SU-DHL-6 (cell line): Measurements from ENCODE around the gene TARDBP.

Experiments used
- H2AFZ ChIP-seq: fragments of 200-600 bp; sonication (generic); 2 replicates; pipeline ENCODE4 v1.6.1; 2014; ENCODE audit warnings: low read depth, mild to moderate bottlenecking, moderate library complexity, mixed read lengths, antibody characterized with exemption, low read length; ENCODE audit not compliant: severe bottlenecking
- H3F3A ChIP-seq: fragments of 200-600 bp; shearing (Covaris generic); 2 replicates; pipeline ENCODE4 v1.6.0; 2016; ENCODE audit warnings: antibody characterized with exemption, mild to moderate bottlenecking; ENCODE audit not compliant: insufficient read depth
- H3K27ac ChIP-seq: fragments of 200-600 bp; sonication (generic); 2 replicates; pipeline ENCODE4 v1.5.1; 2016; ENCODE audit warnings: low read depth, mild to moderate bottlenecking, low read length, moderate library complexity, mixed read lengths
- H3K27me3 ChIP-seq: fragments of 200-600 bp; sonication (generic), shearing (Covaris generic); 2 replicates; pipeline ENCODE4 v1.6.0; 2014; ENCODE audit warnings: mild to moderate bottlenecking, low read length
- H3K36me3 ChIP-seq: fragments of 200-600 bp; sonication (generic); 2 replicates; pipeline ENCODE4 v1.6.1; 2014; ENCODE audit warnings: mild to moderate bottlenecking, low read length, mixed read lengths
- H3K4me2 ChIP-seq: fragments of 300-600, 200-600 bp; shearing (Covaris generic), sonication (generic); 2 replicates; pipeline ENCODE4 v1.6.0; 2014; ENCODE audit warnings: low read length, low read depth, mild to moderate bottlenecking; ENCODE audit not compliant: poor library complexity, severe bottlenecking
- H3K4me3 ChIP-seq: fragments of 200-600 bp; sonication (generic); 2 replicates; pipeline ENCODE4 v1.5.1; 2014; ENCODE audit warnings: antibody characterized with exemption, low read length, mild to moderate bottlenecking, mixed read lengths; ENCODE audit not compliant: insufficient read depth, poor library complexity, severe bottlenecking
- H3K79me2 ChIP-seq: fragments of 200-600 bp; sonication (generic); 2 replicates; pipeline ENCODE4 v1.6.1; 2014; ENCODE audit warnings: mild to moderate bottlenecking, low read length, moderate library complexity; ENCODE audit not compliant: insufficient read depth
- H3K9ac ChIP-seq: fragments of 200-600 bp; sonication (generic); 2 replicates; pipeline ENCODE4 v1.7.0; 2014; ENCODE audit warnings: mild to moderate bottlenecking, low read length
- H3K9me2 ChIP-seq: fragments of 200-600 bp; sonication (generic); replicated peaks from 2 replicates; pipeline ENCODE4 v1.6.1; 2014; ENCODE audit warnings: low read length; ENCODE audit not compliant: insufficient read depth
- H3K9me3 ChIP-seq: fragments of 200-600 bp; sonication (generic); 2 replicates; pipeline ENCODE4 v1.6.1; 2014; ENCODE audit warnings: low read length, mixed read lengths; ENCODE audit not compliant: insufficient read depth
- H4K20me1 ChIP-seq: fragments of 200-600 bp; sonication (generic); 2 replicates; pipeline ENCODE4 v1.6.1; 2014; ENCODE audit warnings: low read depth, mild to moderate bottlenecking, antibody characterized with exemption, low read length, moderate library complexity, mixed read lengths
- CTCF ChIP-seq: fragments of 200-600 bp; sonication (generic); IDR thresholded peaks from one replicate; pipeline ENCODE4 v1.5.1; 2017; ENCODE audit warnings: antibody characterized with exemption, mild to moderate bottlenecking, low read length, moderate library complexity; ENCODE audit not compliant: insufficient read depth, poor library complexity, severe bottlenecking
- EZH2phosphoT487 ChIP-seq: fragments of 200-600 bp; sonication (generic), shearing (Covaris generic); conservative IDR thresholded peaks from 2 replicates; pipeline ENCODE4 v1.6.1; 2018; ENCODE audit warnings: mild to moderate bottlenecking, antibody characterized with exemption, low read length, moderate library complexity, mixed read lengths

TARDBP gene

GRCh38 chr1:11042995-11043874 is 30.8 kb downstream of the TARDBP start:
- Histone ChIP-seq H4K20me1 (no peaks in the 10 kb centered on the region), H3K27ac (no peak overlapping the region), H3K4me3 (no peak overlapping the region), H3F3A (no peaks in the 10 kb centered on the region), H2AFZ (no peak overlapping the region), H3K36me3 (no peaks in the 10 kb centered on the region), H3K9ac (no peak overlapping the region), H3K79me2 (no peaks in the 10 kb centered on the region), H3K9me3 (no peaks in the 10 kb centered on the region), H3K4me2 (no peak overlapping the region), H3K9me2 (no peaks in the 10 kb centered on the region), H3K27me3 (no peaks in the 10 kb centered on the region)
- TF ChIP-seq EZH2phosphoT487 (no peak), CTCF (no peak)

GRCh38 chr1:11044086-11044848 is 31.8 kb downstream of the TARDBP start:
- TF ChIP-seq CTCF (no peak), EZH2phosphoT487 (no peak)
- Histone ChIP-seq H3K9ac (no peak overlapping the region), H3K9me3 (no peaks in the 10 kb centered on the region), H3F3A (no peaks in the 10 kb centered on the region), H3K4me2 (no peak overlapping the region), H3K79me2 (no peaks in the 10 kb centered on the region), H4K20me1 (no peaks in the 10 kb centered on the region), H3K9me2 (no peaks in the 10 kb centered on the region), H2AFZ (no peak overlapping the region), H3K36me3 (no peaks in the 10 kb centered on the region), H3K27me3 (no peaks in the 10 kb centered on the region), H3K4me3 (no peak overlapping the region), H3K27ac (no peak overlapping the region)

GRCh38 chr1:11044849-11045427 is 32.5 kb downstream of the TARDBP start:
- Histone ChIP-seq H3K27me3 (no peaks in the 10 kb centered on the region), H2AFZ (no peak overlapping the region), H3F3A (no peaks in the 10 kb centered on the region), H3K27ac (no peak overlapping the region), H3K36me3 (no peaks in the 10 kb centered on the region), H3K9ac (no peak overlapping the region), H3K4me2 (no peak overlapping the region), H4K20me1 (no peaks in the 10 kb centered on the region), H3K9me3 (no peaks in the 10 kb centered on the region), H3K79me2 (no peaks in the 10 kb centered on the region), H3K9me2 (no peaks in the 10 kb centered on the region), H3K4me3 (no peak overlapping the region)
- TF ChIP-seq EZH2phosphoT487 (no peak), CTCF (no peak)
